ENCODE measurements around the gene LHX3. TPM values are rescaled to one million over a fixed set of nuclear protein-coding genes. Genes with fewer than 3 reads are reported as not detected.
A peak's percentile ranks its signal among the peaks of the same experiment; 100 is the strongest.

LHX3 gene
- total RNA-seq, 1 donor from 2014 or later: not detected

DNA sequence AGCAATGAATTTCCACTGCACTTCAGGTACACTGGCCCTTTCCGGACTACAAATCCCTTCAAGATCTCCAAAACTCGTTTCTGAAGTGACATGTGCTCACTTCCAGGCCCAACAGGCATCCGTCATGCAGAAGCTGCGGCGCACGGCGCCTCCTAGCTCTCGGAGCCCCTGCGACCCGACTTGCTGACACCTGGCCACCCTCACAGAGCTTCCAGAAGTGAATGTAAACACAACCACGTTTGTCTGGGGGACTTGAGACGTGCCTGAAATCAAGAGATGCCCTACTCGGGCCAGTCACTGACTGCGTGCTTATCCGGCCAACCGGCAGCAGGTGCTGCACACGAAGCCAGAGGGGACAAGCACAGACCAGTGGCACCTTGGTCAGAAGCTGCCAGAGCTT, 4.9 kb upstream of the LHX3 start:
- no peak for ATAC-seq
- no peak for DNase-seq (ENCODE audit: low spot score)

DNA sequence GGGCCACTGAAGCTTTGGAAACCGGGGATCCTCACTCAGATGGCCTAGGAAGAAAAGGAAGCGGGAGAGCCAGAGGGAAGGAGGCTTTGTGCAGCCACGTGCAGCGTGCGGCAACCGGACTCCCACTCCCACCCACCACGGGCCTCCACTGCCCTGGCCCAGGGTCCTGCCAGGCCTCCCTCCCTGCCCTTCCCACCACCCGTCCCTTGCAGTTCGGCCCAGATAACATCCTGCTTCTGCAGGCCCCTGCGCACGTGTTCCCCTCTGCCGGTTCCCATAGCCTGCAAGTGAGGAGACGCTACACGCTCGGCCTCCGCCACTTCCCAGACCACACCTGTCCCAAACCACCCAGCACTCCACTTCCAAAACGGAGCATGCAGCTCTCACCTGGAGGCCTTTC, 4.3 kb upstream of the LHX3 start:
- DNase-seq (ENCODE audit: low spot score): no peak
- ATAC-seq: no peak

DNA sequence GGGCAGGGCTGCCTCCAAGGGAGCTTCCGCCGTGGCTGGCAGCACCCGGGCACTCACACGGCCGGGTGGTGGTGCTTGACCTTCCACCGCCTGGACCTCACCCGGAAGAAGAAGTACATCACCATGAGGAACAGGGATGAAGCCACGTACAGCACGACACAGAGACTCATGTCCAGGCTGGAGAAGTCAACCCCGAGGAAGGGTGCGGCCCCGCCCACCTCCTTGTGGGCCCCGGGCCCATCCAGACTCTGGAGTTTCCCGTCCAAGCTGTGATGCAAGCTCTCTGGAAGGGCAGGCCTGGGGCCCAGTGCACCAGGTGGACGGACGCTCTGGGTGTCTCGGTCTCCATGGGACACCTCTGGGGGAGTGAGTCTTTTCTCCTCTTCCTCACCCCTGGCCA, 3.7 kb upstream of the LHX3 start:
- no peak for ATAC-seq
- no peak for DNase-seq (ENCODE audit: low spot score)

DNA sequence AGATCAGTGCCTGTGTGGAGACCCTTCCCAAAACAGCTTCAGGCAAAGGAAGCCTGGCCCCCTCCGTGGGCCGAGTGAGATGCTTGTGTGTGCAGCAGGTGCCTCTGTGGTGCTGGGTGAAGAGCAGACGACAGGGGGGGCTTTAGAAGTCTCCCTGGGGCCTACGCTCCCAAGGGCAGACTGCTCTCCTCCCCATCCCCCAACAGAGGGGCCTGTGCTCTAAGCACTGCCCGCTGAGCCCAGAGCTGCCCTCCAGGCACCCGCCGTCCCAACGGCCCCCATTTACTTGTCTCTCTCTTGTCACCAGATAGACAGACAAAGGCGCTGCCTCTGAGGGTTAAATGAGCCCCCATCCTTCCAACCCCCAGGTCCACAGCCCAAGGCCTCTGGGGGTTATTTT, 2.7 kb upstream of the LHX3 start:
- no peak for DNase-seq (ENCODE audit: low spot score)
- no peak for ATAC-seq

DNA sequence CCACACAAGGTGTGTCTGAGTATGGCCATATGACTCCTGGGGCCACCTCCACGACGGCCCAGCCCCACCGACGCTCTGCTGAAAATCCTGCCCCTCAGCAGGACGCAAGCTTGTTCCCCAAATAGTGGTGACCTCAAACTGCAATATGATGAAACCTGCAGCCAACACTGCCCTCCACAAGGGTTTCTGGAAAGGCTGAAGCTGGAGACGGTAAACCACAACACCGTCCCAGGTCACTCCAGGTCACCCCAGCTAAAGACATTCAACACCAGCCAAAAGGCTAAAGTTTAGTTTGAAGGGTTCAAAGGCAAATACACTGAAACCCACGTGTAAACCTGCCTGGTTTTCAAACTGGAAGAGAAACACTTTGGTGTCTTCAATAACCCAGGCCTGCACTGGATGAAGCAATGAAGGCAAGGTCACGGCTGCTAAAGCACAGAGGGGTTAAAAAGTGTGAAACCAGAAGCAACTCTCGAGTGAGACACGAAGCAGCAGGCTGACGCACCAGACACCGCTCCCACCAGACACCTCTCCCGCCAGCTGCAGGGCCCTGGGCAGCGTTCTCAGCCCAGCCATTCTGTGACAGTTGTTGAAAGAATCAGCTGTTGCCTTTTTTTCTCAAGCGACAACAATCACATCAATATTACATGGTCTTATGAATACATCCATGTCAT, 1.8 kb upstream of the LHX3 start:
- peak; percentile 59 for ATAC-seq
- no peak for DNase-seq (ENCODE audit: low spot score)

DNA sequence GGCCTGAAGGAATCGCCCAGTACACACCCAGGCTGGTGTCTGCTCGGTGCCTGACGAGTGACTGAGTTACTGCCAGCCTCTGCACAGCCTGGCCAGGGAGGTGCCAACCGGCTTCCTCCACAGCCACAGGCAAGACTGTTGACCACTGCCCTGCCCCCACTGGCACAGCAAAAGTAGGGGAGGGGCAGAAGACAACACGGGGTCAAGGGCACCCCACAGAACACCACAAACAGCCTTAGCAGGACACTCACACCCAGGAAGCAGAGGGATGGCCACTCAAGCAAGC, 722 bp upstream of the LHX3 start:
- DNase-seq (ENCODE audit: low spot score) (no peak), ATAC-seq (no peak)

DNA sequence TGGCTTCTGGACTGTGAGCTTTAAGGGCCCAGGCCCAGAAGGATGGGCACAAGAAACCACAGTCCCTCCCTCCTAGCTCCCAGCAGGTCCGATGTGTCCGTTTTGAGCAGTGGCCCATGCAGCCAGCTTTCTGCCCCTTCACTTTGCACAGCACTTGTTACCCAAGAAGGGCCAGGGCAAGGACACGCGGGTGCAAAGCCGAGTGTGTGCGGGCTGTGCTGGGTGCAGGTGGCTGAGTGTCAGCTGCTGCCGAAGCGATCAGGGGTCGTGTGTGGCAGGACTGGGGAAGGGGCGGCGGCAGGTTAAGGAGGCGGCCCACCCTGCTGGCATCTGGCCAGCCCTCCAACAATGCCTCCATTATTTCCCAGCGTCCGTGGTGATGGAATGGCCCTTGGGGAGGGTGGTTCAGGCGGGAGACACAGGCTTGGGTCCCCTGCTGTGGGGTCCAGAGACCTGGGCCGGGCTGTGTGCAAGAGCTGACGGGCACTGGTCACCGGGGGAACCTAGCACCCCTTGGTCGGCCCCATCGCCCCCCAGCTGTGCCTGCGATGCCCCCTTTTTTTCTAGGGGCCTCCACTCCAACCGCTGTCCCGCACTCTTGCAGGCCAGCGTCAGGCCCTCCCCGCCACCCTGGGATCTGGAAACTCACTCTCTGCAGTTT, 653 bp downstream of the LHX3 start:
- DNase-seq (ENCODE audit: low spot score): no peak
- ATAC-seq: no peak

DNA sequence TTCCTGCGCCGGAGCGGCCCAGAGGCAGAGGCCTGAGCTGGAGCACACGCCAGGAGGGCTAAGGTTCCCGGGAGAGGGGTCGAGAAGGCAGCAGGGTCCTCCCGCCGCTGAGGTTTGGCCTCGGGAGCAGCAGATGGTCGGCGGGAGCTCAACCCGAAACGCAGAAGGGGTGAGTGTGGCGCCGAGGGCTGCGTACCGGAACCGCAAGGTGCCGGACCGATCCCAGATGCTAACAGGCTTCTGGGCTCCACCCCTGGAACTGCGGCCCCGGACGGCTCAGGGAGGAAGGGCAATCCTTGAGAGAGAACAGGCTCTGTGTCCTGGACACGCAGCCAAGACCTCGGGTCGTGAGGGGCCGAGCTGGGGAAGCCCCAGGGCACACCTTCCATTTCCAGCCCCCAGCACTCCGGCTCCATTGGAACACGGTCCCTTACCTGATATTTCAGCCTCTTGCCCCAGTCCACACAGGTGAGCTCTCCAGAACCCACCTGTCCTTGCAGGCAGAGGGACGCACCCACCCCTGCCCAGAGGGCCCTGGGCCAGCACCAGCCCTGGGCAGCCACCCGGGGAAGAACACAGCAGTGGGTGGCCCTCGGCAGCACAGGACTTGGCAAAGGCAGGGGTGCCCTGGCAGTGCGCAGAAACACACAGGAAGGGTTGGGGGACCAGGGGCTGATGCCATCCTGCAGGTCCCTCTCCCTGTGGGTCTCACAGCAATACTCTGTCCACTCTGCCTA, 1.4 kb downstream of the LHX3 start:
- ATAC-seq: no peak
- no peak for DNase-seq (ENCODE audit: low spot score)

DNA sequence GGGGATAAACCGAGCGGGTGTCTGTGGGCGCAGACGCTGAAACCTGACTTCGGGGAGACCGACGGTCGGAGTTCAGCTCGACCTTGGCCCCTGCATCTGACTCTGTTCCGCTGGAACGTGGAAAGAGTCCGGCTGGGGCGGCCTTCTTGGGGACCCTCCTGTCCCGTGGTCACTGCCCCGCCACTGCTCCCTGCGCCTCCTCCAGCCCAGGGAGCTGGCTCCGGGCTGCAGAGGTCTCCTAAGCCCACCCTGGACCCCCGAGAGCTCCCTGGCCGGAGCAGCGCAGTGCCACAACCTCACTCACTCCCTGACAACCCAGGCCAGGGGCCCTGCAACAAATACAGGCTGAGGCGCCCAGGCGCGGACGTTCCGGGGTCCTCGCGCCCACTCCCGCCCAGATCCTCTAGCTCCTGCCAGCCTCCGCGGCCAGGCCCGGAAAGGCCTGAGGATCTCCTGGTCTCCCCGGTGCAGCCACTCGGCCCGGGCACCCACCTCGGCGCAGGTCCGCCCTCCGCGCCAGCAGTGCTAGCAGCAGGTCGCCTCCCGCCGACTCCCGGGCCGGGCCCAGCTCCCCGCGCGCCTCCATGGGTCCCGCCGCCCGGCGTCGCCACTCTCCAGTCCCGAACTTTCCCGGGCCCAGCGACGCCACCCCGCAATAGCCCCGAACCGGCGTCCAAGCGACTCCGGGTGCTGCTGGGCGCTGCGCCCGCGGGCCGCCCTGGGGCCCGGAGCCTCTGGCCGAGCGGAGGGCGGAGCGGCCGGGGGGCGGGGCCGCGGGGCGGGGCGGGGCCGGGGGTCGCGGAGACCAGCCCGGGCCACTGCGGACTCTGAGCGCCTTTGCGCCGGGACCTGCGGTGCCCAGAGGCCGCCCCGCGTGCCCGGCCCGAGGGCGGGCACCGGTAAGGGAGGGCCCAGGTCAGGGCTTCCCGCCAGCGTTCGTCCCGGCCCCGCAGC, 2.2 kb downstream of the LHX3 start:
- ATAC-seq (peak; percentile 6), DNase-seq (ENCODE audit: low spot score) (no peak)

DNA sequence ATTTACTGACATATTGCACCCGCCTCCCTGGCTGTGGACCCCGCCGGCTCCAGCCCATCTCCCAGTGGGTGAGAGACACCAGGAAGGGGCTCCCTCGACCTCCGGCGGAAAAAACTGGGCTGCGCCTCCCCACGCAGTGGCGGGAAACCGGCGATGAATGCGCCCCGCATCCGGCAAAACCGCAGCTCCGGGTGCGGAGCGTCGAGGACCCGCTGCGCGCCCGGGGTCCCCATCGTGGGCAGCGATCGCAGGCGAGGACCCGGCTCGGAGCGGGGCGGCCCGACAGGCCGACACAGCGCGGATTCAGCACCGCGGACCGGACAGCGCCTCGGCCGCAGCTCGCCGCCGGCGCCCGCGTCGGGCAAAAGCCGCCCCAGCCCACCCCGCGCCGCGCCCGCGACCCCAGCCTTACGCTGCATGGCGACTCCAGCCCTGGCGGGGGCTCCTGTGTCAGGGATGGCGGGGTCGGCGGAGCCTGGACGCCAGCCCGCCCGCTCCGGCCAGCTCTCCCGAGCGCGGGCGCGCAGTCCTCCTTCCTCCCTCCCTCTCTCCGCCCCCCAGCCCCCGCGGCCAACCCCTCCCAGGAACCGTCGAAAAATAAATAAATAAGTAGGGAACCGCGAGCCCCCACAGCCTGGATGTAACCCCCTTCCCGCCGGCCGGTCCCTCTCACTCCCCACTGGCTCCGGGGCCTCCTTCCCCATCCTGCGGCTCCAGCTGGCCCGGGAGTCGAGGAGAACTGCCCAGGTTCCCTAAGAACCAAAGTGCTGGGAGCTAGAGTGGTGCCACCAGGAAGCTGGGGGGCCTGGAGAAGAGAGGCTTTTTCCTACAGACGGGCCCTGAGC, 3.1 kb downstream of the LHX3 start:
- peak; percentile 27 for ATAC-seq
- DNase-seq (ENCODE audit: low spot score): no peak

DNA sequence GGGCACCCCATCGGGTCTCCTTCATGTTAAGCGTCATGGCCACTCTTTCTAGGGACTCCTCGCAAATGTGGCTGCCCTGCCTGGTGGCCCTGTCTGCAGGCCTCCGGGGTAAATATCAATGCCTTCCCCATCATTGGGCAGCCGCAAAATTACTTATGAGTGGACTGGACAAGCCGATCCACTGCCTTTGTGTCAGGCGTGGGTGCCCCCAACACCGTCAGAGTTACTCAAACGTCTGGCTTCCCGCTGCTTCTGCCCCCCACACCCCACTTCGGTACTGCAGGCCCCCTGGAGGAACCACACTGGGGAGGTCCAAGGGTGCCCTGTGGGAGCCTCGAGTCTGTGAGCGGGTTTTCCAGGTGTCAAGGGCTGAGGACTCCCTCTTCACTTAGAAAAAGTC, 3.8 kb downstream of the LHX3 start:
- ATAC-seq (no peak), DNase-seq (ENCODE audit: low spot score) (no peak)

DNA sequence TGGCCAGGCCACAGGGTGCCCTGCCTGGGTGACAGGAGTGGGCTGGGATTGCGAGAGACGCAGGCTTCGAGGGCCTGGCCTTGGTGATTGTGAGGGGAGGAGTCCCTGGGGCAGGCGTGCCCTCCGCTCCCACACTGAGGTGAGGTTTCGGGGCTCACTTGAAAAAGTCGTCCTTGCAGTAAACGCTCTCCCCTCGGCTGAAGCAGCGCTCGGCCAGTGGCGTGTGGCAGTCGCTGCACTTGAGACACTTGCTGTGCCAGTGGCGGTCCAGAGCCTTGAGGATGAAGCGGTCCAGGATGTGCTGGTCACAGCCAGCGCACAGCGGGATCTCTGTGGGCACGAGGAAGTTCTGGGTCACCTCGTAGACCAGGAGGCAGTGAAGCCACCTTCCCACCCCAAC, 4.5 kb downstream of the LHX3 start:
- no peak for ATAC-seq
- no peak for DNase-seq (ENCODE audit: low spot score)

DNA sequence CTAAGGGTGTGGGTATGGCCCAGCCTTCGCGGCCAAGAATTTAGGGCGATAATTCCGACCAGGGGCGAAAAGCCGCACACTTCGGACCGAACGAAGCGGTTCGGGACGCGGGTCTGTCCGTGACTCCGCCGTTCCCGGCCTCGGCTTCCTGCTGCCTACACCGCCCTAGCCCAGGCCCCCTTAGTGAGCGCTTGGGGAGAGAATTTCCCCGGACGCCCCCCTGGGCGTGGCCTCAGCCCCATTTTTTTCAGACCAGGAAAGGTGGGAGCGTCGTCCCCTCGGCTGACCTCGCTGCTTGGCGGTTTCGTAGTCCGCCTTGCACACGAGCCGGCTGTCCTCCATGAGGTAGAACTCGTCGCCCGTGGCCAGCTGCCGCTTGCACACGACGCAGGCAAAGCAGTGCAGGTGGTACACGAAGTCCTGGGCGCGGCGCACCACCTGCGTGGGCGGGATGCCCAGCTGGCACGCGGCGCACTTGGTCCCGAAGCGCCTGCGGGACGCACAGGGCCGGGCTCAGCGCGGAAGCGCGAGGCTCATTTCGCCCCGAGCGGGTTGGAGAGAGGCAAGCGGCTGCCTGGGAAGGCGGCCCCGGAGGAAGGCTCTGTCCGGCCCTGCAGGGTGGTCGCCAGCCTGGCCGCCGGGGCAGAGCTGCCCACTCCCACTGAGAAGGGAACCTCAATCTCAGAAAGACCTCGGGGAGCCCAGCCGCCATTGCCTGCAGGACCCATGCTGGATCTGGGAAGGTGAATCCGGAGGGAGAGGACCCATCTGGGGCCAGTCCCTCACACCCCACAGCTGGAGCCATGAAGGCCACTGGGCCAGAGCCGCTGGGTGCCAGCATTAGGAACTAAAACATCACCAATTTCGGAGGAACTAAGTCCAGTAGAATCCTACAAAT, 5.3 kb downstream of the LHX3 start:
- ATAC-seq: no peak
- DNase-seq (ENCODE audit: low spot score): no peak

DNA sequence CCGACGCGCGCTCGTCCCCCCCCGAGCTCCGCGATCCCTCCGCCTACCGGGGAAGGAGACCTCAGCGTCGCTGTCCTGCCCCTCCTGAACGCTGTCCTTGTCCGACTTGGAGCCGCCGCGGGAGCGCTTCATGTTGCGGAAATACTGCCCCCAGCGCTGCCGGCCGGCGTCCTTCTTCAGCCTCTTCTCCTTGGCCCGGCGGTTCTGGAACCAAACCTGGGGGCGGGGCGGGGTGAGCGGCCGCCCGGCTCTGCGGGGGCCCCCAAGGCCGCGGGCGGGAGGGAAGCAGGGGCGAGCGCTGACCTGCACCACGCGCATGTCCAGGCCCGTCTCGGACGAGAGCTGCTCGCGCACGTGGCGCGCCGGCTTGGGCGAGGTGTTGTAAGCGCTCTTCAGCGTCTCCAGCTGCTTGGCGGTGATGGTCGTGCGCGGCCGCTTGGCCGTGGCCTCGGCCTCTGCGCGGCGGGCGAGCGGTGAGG, 6.3 kb downstream of the LHX3 start:
- ATAC-seq (no peak), DNase-seq (ENCODE audit: low spot score) (no peak)

DNA sequence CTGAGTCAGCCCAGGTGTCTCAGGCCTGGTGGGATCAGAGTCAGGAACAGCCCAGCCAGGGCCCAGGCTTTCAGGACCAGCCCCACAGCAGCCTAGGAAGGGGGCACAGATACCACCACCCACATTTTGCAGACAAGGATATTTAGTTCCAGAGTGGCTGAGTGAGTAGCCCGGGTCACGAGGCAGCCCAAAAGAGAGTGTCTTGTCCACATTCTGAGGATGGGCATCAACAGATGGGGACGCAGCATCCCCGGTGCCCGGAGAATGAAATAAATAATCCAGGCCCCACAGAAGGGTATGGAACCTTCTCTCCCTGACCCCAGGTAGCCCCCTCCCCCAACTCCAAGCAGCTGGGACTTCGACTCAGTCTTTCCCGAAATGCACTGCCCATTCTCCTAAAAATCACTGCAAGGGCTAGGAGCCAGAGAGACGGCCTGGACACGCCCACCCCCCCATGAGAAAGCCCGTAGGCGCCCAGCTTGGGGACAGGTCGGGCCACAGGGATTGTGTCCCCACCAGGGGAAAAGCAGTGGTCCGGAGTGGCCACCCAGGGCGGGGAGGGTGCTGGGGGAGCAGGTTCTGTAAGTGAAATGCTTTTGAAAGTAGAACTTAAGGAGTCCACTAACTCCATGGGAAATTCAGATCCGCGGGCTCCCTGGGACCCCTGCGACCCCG, 6.9 kb downstream of the LHX3 start:
- no peak for ATAC-seq

DNA sequence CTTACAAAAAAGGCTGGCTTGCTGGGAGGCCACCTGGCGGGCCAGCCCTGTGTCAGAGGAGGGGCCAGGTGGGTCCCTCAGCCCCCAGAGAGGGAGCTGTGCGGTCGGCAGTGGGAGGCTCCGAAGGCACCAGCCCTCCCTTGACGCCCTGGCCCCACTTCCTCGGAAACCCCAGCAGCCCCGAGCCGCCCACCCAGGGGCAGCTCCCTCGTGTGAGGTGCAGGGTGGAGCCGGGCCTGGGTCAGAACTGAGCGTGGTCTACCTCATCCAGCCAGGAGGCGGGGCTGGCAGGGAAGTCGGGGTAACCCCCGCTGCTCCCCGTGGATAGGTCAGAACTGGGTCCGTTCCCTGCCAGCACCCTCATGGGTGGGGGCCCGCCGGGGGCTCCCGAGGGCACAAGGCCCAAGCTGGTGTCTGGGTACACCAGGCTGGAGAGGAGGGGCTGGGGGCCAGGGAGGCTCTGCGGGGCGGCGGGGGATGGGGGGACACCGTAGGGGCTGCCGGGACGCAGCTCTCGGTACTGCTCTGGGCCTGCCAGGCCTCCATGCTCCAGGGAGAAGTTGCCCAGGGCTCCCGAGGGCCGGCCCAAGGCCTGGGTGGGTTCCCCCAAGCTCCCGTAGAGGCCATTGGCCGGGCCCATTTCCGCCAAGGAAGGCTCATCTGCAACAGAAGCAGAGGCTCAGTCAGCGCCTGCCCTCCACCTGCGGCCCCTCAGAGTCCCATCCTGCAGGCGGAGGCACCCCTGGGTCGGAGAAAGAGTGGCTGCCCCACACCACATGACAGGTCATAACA, 7.6 kb downstream of the LHX3 start:
- DNase-seq (ENCODE audit: low spot score): no peak
- ATAC-seq: no peak

More for the DNA sequence above, 6.9 kb downstream of the LHX3 start:
- no peak for DNase-seq (ENCODE audit: low spot score)

DNA sequence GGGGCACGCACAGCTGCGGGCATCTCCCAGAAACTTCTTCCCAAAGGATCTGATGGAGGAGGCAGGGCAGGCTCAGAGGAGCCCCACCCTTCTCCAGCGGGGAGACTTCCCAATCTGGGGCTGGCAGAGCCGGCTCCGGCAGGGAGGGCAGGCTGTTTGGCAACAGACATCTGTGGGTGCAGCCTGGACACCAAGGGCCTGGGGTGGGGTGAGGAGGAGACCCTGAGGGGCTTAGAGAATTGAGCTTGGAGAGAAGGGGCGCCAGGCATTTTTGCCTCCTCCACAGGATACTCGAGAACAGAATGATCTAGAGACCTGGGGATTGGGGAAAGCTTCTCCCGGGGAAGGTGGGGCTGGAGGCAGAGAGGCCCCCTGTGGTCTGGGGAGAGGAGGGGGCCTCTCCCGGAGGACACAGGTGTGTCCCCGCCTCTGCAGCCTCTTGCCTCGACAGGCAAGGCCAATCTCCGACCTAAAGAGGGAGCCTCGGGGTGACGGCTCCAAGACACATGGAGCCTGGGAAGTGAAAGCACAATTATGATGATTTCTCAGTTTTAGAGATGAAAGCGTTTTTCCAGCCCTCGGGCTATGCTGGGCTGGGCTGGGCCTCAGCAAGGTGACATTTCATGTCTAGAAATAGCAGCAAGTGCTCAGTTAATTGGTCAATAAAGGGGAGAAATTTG, 8.4 kb downstream of the LHX3 start:
- DNase-seq (ENCODE audit: low spot score) (no peak), ATAC-seq (no peak)
